ENCODE data around the gene ZNF593OS.

ZNF593OS gene

DNA sequence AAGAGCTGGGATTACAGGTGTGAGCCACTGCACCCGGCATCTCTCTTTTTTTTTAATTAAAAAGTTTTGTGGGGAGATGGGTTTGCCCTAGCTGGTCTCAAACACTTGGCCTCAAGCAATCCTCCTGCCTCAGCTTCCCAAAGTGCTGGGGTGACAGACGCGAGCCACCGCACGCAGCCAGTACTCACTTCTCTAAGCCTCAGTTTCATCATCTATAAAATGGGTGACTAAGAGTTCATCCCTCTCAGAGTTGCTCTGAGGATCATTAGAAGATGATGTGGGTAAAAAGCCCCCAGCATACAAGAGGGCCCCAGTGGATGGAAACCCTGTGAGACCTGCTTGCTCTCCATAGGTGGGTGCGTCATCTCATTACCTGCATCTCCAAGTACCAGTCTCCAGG lies 16.2 kb upstream of the ZNF593OS start:
- TF ChIP-seq, protein P1, sequence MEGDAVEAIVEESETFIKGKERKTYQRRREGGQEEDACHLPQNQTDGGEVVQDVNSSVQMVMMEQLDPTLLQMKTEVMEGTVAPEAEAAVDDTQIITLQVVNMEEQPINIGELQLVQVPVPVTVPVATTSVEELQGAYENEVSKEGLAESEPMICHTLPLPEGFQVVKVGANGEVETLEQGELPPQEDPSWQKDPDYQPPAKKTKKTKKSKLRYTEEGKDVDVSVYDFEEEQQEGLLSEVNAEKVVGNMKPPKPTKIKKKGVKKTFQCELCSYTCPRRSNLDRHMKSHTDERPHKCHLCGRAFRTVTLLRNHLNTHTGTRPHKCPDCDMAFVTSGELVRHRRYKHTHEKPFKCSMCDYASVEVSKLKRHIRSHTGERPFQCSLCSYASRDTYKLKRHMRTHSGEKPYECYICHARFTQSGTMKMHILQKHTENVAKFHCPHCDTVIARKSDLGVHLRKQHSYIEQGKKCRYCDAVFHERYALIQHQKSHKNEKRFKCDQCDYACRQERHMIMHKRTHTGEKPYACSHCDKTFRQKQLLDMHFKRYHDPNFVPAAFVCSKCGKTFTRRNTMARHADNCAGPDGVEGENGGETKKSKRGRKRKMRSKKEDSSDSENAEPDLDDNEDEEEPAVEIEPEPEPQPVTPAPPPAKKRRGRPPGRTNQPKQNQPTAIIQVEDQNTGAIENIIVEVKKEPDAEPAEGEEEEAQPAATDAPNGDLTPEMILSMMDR (IDR thresholded peaks at IDR 0.05; ENCODE audit: low read depth, low read length, missing control alignments): no peak
- no peak for DNase-seq (ENCODE audit: extremely low read depth, low read depth)
- H3K4me3 ChIP-seq (replicated peaks; ENCODE audit: low read depth, low read length): no peak overlapping the region

DNA sequence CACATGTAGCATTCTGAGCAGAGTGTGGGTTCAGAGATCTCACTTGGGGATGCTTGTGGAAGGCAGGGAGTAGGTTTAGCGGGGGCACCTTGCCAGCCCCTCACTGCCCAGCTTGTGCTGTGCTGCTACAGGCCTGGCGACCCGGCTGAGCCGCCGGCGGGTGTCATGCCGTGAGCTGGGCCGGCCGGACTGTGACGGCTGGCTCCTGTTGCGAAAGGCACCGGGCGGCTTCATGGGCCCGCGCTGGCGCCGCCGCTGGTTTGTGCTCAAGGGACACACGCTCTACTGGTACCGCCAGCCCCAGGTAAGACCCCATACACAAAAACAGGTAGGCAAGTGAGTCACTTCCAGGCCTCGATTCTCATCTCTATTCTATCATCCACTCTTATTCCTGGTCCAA lies 13.3 kb upstream of the ZNF593OS start:
- TF ChIP-seq, protein P1 (IDR thresholded peaks at IDR 0.05; ENCODE audit: low read depth, low read length, missing control alignments): no peak
- DNase-seq (ENCODE audit: extremely low read depth, low read depth): no peak
- no peak overlapping the region for H3K4me3 ChIP-seq (replicated peaks; ENCODE audit: low read depth, low read length)

DNA sequence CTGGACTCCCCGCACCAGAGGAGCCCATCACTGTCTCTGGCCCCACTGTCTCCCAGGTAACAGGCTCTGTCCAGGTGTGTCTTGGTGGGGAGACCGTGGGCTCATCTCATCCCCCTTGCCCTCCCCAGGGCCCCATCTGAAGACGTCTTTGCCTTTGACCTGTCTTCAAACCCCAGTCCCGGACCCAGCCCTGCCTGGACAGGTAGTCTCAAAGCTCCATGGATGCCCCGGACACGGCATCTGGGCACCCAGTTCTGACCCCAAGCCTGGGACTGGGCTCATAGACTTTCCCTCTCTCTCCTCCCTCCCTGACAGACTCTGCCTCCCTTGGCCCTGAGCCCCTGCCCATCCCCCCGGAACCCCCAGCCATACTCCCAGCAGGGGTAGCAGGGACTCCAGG lies 12.5 kb upstream of the ZNF593OS start:
- no peak overlapping the region for H3K4me3 ChIP-seq (replicated peaks; ENCODE audit: low read depth, low read length)
- TF ChIP-seq, protein P1 (IDR thresholded peaks at IDR 0.05; ENCODE audit: low read depth, low read length, missing control alignments): no peak
- no peak for DNase-seq (ENCODE audit: extremely low read depth, low read depth)

DNA sequence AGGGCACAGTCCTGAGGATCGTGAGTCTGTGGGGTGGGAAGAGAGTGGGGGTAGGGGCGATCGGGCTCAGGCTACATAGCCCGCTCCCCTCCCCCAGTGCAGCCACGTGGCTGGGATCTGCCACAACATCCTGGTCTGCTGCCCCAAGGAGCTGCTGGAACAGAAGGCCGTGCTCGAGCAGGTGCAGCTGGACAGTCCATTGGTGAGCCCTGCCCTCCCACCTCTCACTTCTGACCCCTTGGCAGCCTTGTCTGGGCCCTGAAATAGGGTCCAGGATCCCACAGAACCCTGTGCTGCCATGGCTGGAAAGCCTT lies 10.7 kb upstream of the ZNF593OS start:
- no peak for DNase-seq (ENCODE audit: extremely low read depth, low read depth)
- H3K4me3 ChIP-seq (replicated peaks; ENCODE audit: low read depth, low read length): no peak overlapping the region
- TF ChIP-seq, protein P1 (IDR thresholded peaks at IDR 0.05; ENCODE audit: low read depth, low read length, missing control alignments): no peak

DNA sequence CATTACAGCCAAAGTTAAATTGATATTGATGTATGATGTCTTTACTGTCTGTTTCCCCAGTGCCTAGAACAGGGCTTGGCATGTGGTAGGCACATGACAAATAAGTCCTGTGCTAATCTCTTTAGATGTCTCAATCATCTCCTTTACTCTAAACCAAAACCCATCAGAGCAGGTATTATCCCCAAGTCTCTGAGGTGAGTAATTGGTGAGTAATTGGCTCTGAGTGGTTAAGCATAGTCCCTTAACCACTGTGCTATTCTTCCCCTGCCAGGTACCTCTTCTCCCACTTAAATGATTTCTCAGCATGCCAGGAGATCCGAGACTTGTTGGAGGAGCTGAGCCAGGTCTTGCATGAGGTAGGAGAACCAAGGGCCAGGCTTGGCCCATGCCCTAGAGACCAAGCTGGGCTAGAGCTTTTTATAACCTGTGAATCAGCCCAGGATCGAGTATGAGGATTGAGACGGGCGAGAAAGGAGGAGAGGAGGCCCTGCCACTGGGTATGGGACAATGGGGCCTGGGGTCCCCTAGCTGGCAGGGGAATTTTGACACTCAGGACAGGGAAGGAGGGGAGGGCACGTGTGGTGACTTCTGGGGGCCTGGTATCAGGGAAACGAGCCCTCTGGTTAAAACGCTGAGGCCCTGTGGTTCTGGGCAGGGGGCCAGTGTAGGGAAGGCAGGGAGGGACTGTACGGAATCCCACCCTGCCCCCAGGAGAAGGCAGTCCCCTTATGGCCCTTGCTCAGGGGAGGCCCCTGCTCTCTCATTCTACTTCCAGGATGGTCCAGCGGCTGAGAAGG lies 10.2 kb upstream of the ZNF593OS start:
- no peak overlapping the region for H3K4me3 ChIP-seq (replicated peaks; ENCODE audit: low read depth, low read length)
- TF ChIP-seq, protein P1 (IDR thresholded peaks at IDR 0.05; ENCODE audit: low read depth, low read length, missing control alignments): no peak
- no peak for DNase-seq (ENCODE audit: extremely low read depth, low read depth)

DNA sequence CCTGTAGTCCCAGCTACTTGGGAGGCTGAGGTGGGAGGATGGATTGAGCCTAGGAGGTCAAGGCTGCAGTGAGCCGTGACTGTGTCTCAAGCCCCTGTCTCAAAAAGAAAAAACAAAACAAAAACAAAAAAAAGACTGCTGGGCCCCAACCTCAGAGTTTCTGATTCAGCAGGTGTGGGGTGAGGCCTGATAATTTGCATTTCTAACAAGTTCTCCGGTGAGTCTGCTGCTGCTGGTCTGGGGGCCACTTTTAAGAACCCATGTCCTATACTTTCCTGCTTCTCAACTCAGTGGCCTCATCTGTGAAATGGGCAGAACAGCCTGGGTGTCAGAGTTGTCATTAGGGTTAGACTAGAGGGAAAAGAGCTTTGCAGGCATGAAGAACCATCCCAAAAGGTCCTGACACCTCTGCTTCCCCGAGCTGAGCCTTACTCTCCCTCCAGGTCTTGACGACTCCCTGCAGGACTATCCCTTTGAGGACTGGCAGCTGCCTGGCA lies 8.4 kb upstream of the ZNF593OS start:
- DNase-seq (ENCODE audit: extremely low read depth, low read depth): no peak
- TF ChIP-seq, protein P1 (IDR thresholded peaks at IDR 0.05; ENCODE audit: low read depth, low read length, missing control alignments): no peak
- no peak overlapping the region for H3K4me3 ChIP-seq (replicated peaks; ENCODE audit: low read depth, low read length)
